IPS-18c (cell line): Measurements from ENCODE around the gene PIEZO1.
"Not testable (repeated sequence)": the region's sequence is repeated elsewhere in the genome, so short reads cannot be mapped to it uniquely, and the experiment has no call there.

ENCODE experiments used
- H3K4me3 ChIP-seq: 2 replicates; pipeline ENCODE4 v1.7.0; 2013; ENCODE audit warnings: low read depth, mild to moderate bottlenecking, low read length, moderate library complexity; ENCODE audit not compliant: insufficient read depth
- H3K9me3 ChIP-seq: one replicate; pipeline ENCODE4 v1.6.1; 2013; ENCODE audit warnings: mild to moderate bottlenecking, low read length, moderate library complexity; ENCODE audit not compliant: control insufficient read depth, insufficient read depth

PIEZO1 gene

GRCh38 chr16:88785106-88785924, at the start of gene PIEZO1:
Gene PIEZO1 (minus strand): TSS chr16:88785220. CDS start chr16:88784964, 256 bp downstream.
- Histone ChIP-seq H3K9me3 (no peaks in the 10 kb centered on the region), H3K4me3 (peak within 1 kb of the TSS; percentile 47)

- Histone ChIP-seq H3K9me3 (no peaks in the 10 kb centered on the region), H3K4me3 (no peak overlapping the region)
These were observed 49.6 kb upstream of the PIEZO1 start for GRCh38 chr16:88834670-88835069.

- H3K9me3 ChIP-seq: no peaks in the 10 kb centered on the region
- no peak overlapping the region for H3K4me3 ChIP-seq
These were observed 48.1 kb upstream of the PIEZO1 start for GRCh38 chr16:88833086-88833485.

- no peak overlapping the region for H3K4me3 ChIP-seq
These were observed 46.8 kb upstream of the PIEZO1 start for GRCh38 chr16:88831838-88832237.

GRCh38 chr16:88830783-88831182, 45.8 kb upstream of the PIEZO1 start:
- Histone ChIP-seq H3K4me3 (no peak overlapping the region), H3K9me3 (no peaks in the 10 kb centered on the region)

More at GRCh38 chr16:88831838-88832237, 46.8 kb upstream of the PIEZO1 start:
- no peaks in the 10 kb centered on the region for H3K9me3 ChIP-seq

- no peaks in the 10 kb centered on the region for H3K9me3 ChIP-seq
- no peak overlapping the region for H3K4me3 ChIP-seq
These were observed 45.2 kb upstream of the PIEZO1 start for GRCh38 chr16:88830258-88830657.

- no peaks in the 10 kb centered on the region for H3K9me3 ChIP-seq
- H3K4me3 ChIP-seq: no peak overlapping the region
These were observed 43.7 kb upstream of the PIEZO1 start for GRCh38 chr16:88828711-88829110.

- H3K9me3 ChIP-seq: no peaks in the 10 kb centered on the region
These were observed 42.7 kb upstream of the PIEZO1 start for GRCh38 chr16:88827727-88828126.

GRCh38 chr16:88826070-88826840, 41.2 kb upstream of the PIEZO1 start:
- Histone ChIP-seq H3K9me3 (no peaks in the 10 kb centered on the region), H3K4me3 (no peak overlapping the region)

More at GRCh38 chr16:88827727-88828126, 42.7 kb upstream of the PIEZO1 start:
- H3K4me3 ChIP-seq: no peak overlapping the region

- Histone ChIP-seq H3K4me3 (no peak overlapping the region), H3K9me3 (no peaks in the 10 kb centered on the region)
These were observed 40.1 kb upstream of the PIEZO1 start for GRCh38 chr16:88825146-88825545.

GRCh38 chr16:88824256-88825077, 39.4 kb upstream of the PIEZO1 start:
- H3K4me3 ChIP-seq: no peak overlapping the region

GRCh38 chr16:88823646-88824045, 38.6 kb upstream of the PIEZO1 start:
- not testable (repeated sequence) for H3K9me3 ChIP-seq, H3K4me3 ChIP-seq

More at GRCh38 chr16:88824256-88825077, 39.4 kb upstream of the PIEZO1 start:
- no peaks in the 10 kb centered on the region for H3K9me3 ChIP-seq

- Histone ChIP-seq H3K4me3 (no peak overlapping the region), H3K9me3 (no peaks in the 10 kb centered on the region)
These were observed 37.4 kb upstream of the PIEZO1 start for GRCh38 chr16:88822281-88823040.

GRCh38 chr16:88821168-88821850, 36.3 kb upstream of the PIEZO1 start:
- no peaks in the 10 kb centered on the region for H3K9me3 ChIP-seq
- no peak overlapping the region for H3K4me3 ChIP-seq

GRCh38 chr16:88820385-88821025, 35.5 kb upstream of the PIEZO1 start:
- H3K4me3 ChIP-seq: no peak overlapping the region
- H3K9me3 ChIP-seq: no peaks in the 10 kb centered on the region

- H3K9me3 ChIP-seq: no peaks in the 10 kb centered on the region
- H3K4me3 ChIP-seq: no peak overlapping the region
These were observed 34.1 kb upstream of the PIEZO1 start for GRCh38 chr16:88819126-88819525.
